IMR-90 (cell line): ENCODE measurements around the gene NCKAP5.

ENCODE experiments used
- CEBPB ChIP-seq: IDR thresholded peaks from 2 replicates; pipeline ENCODE4 v1.6.1; 2012; ENCODE audit warnings: low read depth, low read length, improper control_type of control experiment
- POLR2A ChIP-seq: IDR thresholded peaks from 2 replicates; pipeline ENCODE4 v1.6.1; 2012; ENCODE audit warnings: mild to moderate bottlenecking, low read depth, low read length
- RAD21 ChIP-seq: IDR thresholded peaks from 2 replicates; pipeline ENCODE4 v1.6.1; 2012; ENCODE audit warnings: low read length, improper control_type of control experiment
- RCOR1 ChIP-seq: IDR thresholded peaks from 2 replicates; pipeline ENCODE4 v1.6.1; 2012; ENCODE audit warnings: mild to moderate bottlenecking, low read length, improper control_type of control experiment; ENCODE audit not compliant: insufficient replicate concordance
- TF ChIP-seq, protein P1 (sequence below): conservative IDR thresholded peaks from 2 replicates; pipeline ENCODE4 v1.5.1; 2012; ENCODE audit warnings: mild to moderate bottlenecking, low read depth, low read length, improper control_type of control experiment
- TF ChIP-seq, protein P2 (sequence below): fragments of 150-350 bp; IDR thresholded peaks from 2 replicates; pipeline ENCODE4 v1.6.1; 2016; ENCODE audit warnings: low read depth, mild to moderate bottlenecking, low read length, moderate library complexity, borderline replicate concordance

DNA sequence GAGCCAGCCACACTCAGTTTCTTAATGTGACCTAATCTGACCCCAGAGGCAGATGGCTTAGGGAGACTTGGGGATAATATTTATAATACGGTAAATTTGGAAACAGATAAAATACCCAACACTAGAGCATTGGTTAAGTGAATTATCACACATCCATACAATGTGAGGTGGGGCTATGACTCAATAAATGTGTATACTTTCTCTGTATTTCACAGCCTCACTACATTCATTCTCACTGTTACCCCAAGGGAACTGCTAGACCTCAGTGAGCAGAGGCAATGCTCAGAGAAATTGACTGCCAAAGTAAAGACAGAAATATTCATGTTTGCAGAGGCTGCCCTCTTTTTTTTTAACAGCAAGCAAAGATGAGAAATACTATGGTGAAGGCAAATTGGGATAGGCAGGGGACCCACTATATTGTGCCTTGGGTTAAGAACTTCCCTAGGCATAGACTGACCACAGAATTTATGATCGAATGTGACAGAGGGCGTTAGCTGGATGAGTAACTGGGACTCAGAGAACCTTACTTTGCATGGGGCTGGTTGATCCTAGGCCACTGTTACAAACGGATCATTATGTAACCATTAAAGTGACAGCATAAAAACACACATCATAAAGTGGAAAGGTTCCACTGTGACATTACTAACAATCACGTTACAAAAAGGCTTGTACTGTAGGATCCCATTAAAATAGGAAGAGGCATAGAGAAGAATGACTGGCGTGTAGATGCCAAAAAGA lies 652.3 kb downstream of the NCKAP5 start:
- TF ChIP-seq, protein P1, sequence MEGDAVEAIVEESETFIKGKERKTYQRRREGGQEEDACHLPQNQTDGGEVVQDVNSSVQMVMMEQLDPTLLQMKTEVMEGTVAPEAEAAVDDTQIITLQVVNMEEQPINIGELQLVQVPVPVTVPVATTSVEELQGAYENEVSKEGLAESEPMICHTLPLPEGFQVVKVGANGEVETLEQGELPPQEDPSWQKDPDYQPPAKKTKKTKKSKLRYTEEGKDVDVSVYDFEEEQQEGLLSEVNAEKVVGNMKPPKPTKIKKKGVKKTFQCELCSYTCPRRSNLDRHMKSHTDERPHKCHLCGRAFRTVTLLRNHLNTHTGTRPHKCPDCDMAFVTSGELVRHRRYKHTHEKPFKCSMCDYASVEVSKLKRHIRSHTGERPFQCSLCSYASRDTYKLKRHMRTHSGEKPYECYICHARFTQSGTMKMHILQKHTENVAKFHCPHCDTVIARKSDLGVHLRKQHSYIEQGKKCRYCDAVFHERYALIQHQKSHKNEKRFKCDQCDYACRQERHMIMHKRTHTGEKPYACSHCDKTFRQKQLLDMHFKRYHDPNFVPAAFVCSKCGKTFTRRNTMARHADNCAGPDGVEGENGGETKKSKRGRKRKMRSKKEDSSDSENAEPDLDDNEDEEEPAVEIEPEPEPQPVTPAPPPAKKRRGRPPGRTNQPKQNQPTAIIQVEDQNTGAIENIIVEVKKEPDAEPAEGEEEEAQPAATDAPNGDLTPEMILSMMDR, result no peak
- TF ChIP-seq, protein P2, sequence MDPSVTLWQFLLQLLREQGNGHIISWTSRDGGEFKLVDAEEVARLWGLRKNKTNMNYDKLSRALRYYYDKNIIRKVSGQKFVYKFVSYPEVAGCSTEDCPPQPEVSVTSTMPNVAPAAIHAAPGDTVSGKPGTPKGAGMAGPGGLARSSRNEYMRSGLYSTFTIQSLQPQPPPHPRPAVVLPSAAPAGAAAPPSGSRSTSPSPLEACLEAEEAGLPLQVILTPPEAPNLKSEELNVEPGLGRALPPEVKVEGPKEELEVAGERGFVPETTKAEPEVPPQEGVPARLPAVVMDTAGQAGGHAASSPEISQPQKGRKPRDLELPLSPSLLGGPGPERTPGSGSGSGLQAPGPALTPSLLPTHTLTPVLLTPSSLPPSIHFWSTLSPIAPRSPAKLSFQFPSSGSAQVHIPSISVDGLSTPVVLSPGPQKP, result no peak
- TF ChIP-seq CEBPB, result no peak
- no peak for TF ChIP-seq RCOR1
- no peak for TF ChIP-seq RAD21
- TF ChIP-seq POLR2A, result no peak
